ENCODE measurements around the gene RNF121.
A peak's percentile ranks its signal among the peaks of the same experiment; 100 is the strongest.

RNF121 gene

DNA sequence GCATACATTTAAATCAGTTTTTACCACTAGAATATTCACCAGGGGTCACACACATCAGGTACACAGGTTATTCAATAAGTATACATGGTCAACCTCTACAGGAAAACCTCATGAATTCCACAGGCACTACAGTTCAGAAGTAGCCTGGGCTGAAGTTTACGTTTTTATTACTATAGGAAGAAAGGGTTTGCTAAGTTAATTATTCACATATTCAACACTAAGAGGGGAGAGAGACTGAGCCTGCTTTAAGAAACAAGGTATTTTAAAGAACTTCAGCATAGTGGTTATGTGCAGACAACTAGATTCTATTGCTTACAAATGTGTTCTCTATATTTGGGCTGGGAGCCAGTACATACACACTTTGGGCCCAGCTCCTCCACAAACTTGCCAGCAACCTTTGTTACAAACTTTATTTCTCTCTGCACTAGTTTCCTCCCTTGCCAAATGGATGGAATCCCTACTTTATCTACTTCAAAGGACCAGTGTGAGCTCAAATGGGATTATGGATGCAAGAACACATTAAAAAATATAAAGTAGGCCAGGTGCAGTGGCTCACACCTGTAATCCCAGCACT is 101.7 kb downstream of the RNF121 start:
- Histone ChIP-seq H3F3A (ENCODE audit: control insufficient read depth, insufficient read depth) (peaks cover 12% of the 10 kb centered on the region), H3K9me3 (ENCODE audit: control insufficient read depth, insufficient read depth, low read length) (no peaks in the 10 kb centered on the region), H3K4me3 (ENCODE audit: low read length) (no peak overlapping the region), H3K79me2 (ENCODE audit: control insufficient read depth, low read length) (peaks cover 26% of the 10 kb centered on the region), H3K27ac (ENCODE audit: low read depth, low read length) (no peak overlapping the region), H3K36me3 (ENCODE audit: control insufficient read depth, low read length) (peaks cover 63% of the 10 kb centered on the region), H3K4me2 (ENCODE audit: low read length) (no peak overlapping the region), H4K20me1 (ENCODE audit: control insufficient read depth, insufficient read depth, low read depth, low read length) (no peaks in the 10 kb centered on the region; the same call in 1 of the 2 replicates), H3K4me1 (ENCODE audit: control insufficient read depth, low read length) (peaks cover 20% of the 10 kb centered on the region), H3K27me3 (ENCODE audit: control insufficient read depth, low read length) (no peaks in the 10 kb centered on the region), H3K9me2 (replicated peaks; ENCODE audit: control insufficient read depth, low read length) (no peaks in the 10 kb centered on the region)
- TF ChIP-seq, protein P1, sequence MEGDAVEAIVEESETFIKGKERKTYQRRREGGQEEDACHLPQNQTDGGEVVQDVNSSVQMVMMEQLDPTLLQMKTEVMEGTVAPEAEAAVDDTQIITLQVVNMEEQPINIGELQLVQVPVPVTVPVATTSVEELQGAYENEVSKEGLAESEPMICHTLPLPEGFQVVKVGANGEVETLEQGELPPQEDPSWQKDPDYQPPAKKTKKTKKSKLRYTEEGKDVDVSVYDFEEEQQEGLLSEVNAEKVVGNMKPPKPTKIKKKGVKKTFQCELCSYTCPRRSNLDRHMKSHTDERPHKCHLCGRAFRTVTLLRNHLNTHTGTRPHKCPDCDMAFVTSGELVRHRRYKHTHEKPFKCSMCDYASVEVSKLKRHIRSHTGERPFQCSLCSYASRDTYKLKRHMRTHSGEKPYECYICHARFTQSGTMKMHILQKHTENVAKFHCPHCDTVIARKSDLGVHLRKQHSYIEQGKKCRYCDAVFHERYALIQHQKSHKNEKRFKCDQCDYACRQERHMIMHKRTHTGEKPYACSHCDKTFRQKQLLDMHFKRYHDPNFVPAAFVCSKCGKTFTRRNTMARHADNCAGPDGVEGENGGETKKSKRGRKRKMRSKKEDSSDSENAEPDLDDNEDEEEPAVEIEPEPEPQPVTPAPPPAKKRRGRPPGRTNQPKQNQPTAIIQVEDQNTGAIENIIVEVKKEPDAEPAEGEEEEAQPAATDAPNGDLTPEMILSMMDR (IDR thresholded peaks at IDR 0.05; ENCODE audit: low read depth, low read length, poor library complexity, severe bottlenecking) = no peak
- TF ChIP-seq EZH2phosphoT487 (IDR thresholded peaks at IDR 0.05; ENCODE audit: borderline replicate concordance, low read length) = no peak

GRCh38 chr11:72036687-72037086 is 107.8 kb downstream of the RNF121 start:
- Histone ChIP-seq H3F3A (ENCODE audit: control insufficient read depth, insufficient read depth) (peaks cover 14% of the 10 kb centered on the region), H3K36me3 (ENCODE audit: control insufficient read depth, low read length) (peaks cover 49% of the 10 kb centered on the region), H3K4me3 (ENCODE audit: low read length) (peak overlapping the region; percentile 79), H3K9me3 (ENCODE audit: control insufficient read depth, insufficient read depth, low read length) (no peaks in the 10 kb centered on the region), H3K27me3 (ENCODE audit: control insufficient read depth, low read length) (no peaks in the 10 kb centered on the region), H3K4me1 (ENCODE audit: control insufficient read depth, low read length) (peaks cover 78% of the 10 kb centered on the region), H3K9me2 (replicated peaks; ENCODE audit: control insufficient read depth, low read length) (no peaks in the 10 kb centered on the region), H3K27ac (ENCODE audit: low read depth, low read length) (no peak overlapping the region), H3K79me2 (ENCODE audit: control insufficient read depth, low read length) (peaks cover 82% of the 10 kb centered on the region), H3K4me2 (ENCODE audit: low read length) (peak overlapping the region; percentile 99), H4K20me1 (ENCODE audit: control insufficient read depth, insufficient read depth, low read depth, low read length) (0 out of 2 replicates have a peak, but pooled peaks cover 5% of the 10 kb centered on the region)
- TF ChIP-seq, protein P1 (IDR thresholded peaks at IDR 0.05; ENCODE audit: low read depth, low read length, poor library complexity, severe bottlenecking) = no peak
- no peak for TF ChIP-seq EZH2phosphoT487 (IDR thresholded peaks at IDR 0.05; ENCODE audit: borderline replicate concordance, low read length)

- H3K79me2 ChIP-seq (ENCODE audit: control insufficient read depth, low read length) = peaks cover 89% of the 10 kb centered on the region
- peak overlapping the region; percentile 93 for H3K27ac ChIP-seq (ENCODE audit: low read depth, low read length)
- peak overlapping the region; percentile 99 for H3K4me2 ChIP-seq (ENCODE audit: low read length)
- 0 out of 2 replicates have a peak, but pooled peaks cover 5% of the 10 kb centered on the region for H4K20me1 ChIP-seq (ENCODE audit: control insufficient read depth, insufficient read depth, low read depth, low read length)
- peaks cover 86% of the 10 kb centered on the region for H3K4me1 ChIP-seq (ENCODE audit: control insufficient read depth, low read length)
- peaks cover 54% of the 10 kb centered on the region for H3K36me3 ChIP-seq (ENCODE audit: control insufficient read depth, low read length)
- H3K9me3 ChIP-seq (ENCODE audit: control insufficient read depth, insufficient read depth, low read length) = no peaks in the 10 kb centered on the region
- no peaks in the 10 kb centered on the region for H3K27me3 ChIP-seq (ENCODE audit: control insufficient read depth, low read length)
- no peaks in the 10 kb centered on the region for H3K9me2 ChIP-seq (replicated peaks; ENCODE audit: control insufficient read depth, low read length)
- peak overlapping the region; percentile 79 for H3K4me3 ChIP-seq (ENCODE audit: low read length)
- H3F3A ChIP-seq (ENCODE audit: control insufficient read depth, insufficient read depth) = peaks cover 20% of the 10 kb centered on the region
- TF ChIP-seq, protein P1 (IDR thresholded peaks at IDR 0.05; ENCODE audit: low read depth, low read length, poor library complexity, severe bottlenecking) = no peak
- TF ChIP-seq EZH2phosphoT487 (IDR thresholded peaks at IDR 0.05; ENCODE audit: borderline replicate concordance, low read length) = no peak
Measured at GRCh38 chr11:72037554-72038311, 108.9 kb downstream of the RNF121 start.

Data from DOHH2 (cell line).